ENCODE data around the gene OGDHL. TPM values are rescaled to one million over a fixed set of nuclear protein-coding genes. Genes with fewer than 3 reads are reported as not detected.

OGDHL gene
- total RNA-seq, 1 donor from 2014 or later = 1.9 TPM

DNA sequence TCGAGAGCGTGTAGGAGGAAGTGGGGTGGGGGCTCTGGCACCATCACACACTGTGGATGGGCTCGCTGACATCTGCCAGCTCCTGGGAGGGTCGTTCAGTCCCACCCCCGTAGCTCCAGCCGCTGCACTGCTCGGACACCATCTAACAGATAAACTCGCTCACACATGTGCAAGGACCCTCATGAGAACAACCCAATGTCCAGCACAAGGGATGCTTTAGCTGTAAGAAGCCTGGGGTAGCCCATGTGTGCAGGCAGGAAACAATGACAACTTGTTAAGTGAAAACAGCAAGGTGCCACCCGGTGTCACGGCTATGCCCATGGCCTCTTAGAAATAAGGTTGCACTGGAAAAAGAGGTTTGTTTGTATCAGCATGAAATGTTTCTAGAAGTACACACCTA lies 14.1 kb downstream of the OGDHL start:
- H3K79me2 ChIP-seq (ENCODE audit: insufficient read depth, low read length) = no peaks in the 10 kb centered on the region
- no peak for TF ChIP-seq EZH2 (IDR thresholded peaks at IDR 0.05; ENCODE audit: insufficient read depth, low read length)
- TF ChIP-seq, protein P1, sequence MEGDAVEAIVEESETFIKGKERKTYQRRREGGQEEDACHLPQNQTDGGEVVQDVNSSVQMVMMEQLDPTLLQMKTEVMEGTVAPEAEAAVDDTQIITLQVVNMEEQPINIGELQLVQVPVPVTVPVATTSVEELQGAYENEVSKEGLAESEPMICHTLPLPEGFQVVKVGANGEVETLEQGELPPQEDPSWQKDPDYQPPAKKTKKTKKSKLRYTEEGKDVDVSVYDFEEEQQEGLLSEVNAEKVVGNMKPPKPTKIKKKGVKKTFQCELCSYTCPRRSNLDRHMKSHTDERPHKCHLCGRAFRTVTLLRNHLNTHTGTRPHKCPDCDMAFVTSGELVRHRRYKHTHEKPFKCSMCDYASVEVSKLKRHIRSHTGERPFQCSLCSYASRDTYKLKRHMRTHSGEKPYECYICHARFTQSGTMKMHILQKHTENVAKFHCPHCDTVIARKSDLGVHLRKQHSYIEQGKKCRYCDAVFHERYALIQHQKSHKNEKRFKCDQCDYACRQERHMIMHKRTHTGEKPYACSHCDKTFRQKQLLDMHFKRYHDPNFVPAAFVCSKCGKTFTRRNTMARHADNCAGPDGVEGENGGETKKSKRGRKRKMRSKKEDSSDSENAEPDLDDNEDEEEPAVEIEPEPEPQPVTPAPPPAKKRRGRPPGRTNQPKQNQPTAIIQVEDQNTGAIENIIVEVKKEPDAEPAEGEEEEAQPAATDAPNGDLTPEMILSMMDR (IDR thresholded peaks at IDR 0.05; ENCODE audit: insufficient read depth, low read depth, low read length) = no peak
- H3K4me1 ChIP-seq (ENCODE audit: insufficient read depth, low read length) = no peaks in the 10 kb centered on the region
- no peak overlapping the region for H3K27ac Mint-ChIP-seq (ENCODE audit: unreplicated experiment)
- H3K27me3 ChIP-seq (ENCODE audit: insufficient read depth, low read length) = no peaks in the 10 kb centered on the region
- H3K27ac ChIP-seq (ENCODE audit: low read depth, low read length) = no peak overlapping the region
- no peaks in the 10 kb centered on the region for H3K9me3 ChIP-seq (ENCODE audit: insufficient read depth, low read depth, low read length)
- no peak overlapping the region for H3K4me3 Mint-ChIP-seq (ENCODE audit: unreplicated experiment)
- H2AFZ ChIP-seq (ENCODE audit: low read depth, low read length) = no peak overlapping the region
- H3K27me3 Mint-ChIP-seq (ENCODE audit: low read depth, unreplicated experiment) = peaks cover 19% of the 10 kb centered on the region
- DNase-seq (ENCODE audit: low read depth) = no peak
- peaks cover 2% of the 10 kb centered on the region for H3K36me3 Mint-ChIP-seq (ENCODE audit: low read depth, unreplicated experiment)
- no peaks in the 10 kb centered on the region for H3K36me3 ChIP-seq (ENCODE audit: insufficient read depth, low read length)
- peaks cover 2% of the 10 kb centered on the region for H3K9me3 Mint-ChIP-seq (ENCODE audit: unreplicated experiment)
- no peak for FAIRE-seq
- no peaks in the 10 kb centered on the region for H4K20me1 ChIP-seq (ENCODE audit: insufficient read depth, low read length)
- no peak overlapping the region for H3K9ac ChIP-seq (ENCODE audit: low read length)
- H3K4me1 Mint-ChIP-seq (ENCODE audit: low read depth, unreplicated experiment) = peaks cover 1% of the 10 kb centered on the region
- H3K4me2 ChIP-seq (ENCODE audit: low read length) = no peak overlapping the region
- no peak overlapping the region for H3K4me3 ChIP-seq (ENCODE audit: insufficient read depth, low read depth, low read length)

GRCh38 chr10:49747303-49747646 lies 14.8 kb downstream of the OGDHL start:
- TF ChIP-seq, protein P1 (IDR thresholded peaks at IDR 0.05; ENCODE audit: insufficient read depth, low read depth, low read length) = no peak
- TF ChIP-seq EZH2 (IDR thresholded peaks at IDR 0.05; ENCODE audit: insufficient read depth, low read length) = no peak
- peaks cover 2% of the 10 kb centered on the region for H3K9me3 Mint-ChIP-seq (ENCODE audit: unreplicated experiment)
- no peak overlapping the region for H3K4me3 ChIP-seq (ENCODE audit: insufficient read depth, low read depth, low read length)
- H3K4me2 ChIP-seq (ENCODE audit: low read length) = no peak overlapping the region
- peaks cover 2% of the 10 kb centered on the region for H3K36me3 Mint-ChIP-seq (ENCODE audit: low read depth, unreplicated experiment)
- H3K27ac ChIP-seq (ENCODE audit: low read depth, low read length) = no peak overlapping the region
- no peak for FAIRE-seq
- no peaks in the 10 kb centered on the region for H3K9me3 ChIP-seq (ENCODE audit: insufficient read depth, low read depth, low read length)
- no peak for DNase-seq (ENCODE audit: low read depth)
- peaks cover 1% of the 10 kb centered on the region for H3K4me1 Mint-ChIP-seq (ENCODE audit: low read depth, unreplicated experiment)
- H3K36me3 ChIP-seq (ENCODE audit: insufficient read depth, low read length) = no peaks in the 10 kb centered on the region
- H4K20me1 ChIP-seq (ENCODE audit: insufficient read depth, low read length) = no peaks in the 10 kb centered on the region
- H3K27me3 ChIP-seq (ENCODE audit: insufficient read depth, low read length) = no peaks in the 10 kb centered on the region
- H2AFZ ChIP-seq (ENCODE audit: low read depth, low read length) = no peak overlapping the region
- H3K9ac ChIP-seq (ENCODE audit: low read length) = no peak overlapping the region
- peaks cover 15% of the 10 kb centered on the region for H3K27me3 Mint-ChIP-seq (ENCODE audit: low read depth, unreplicated experiment)
- H3K27ac Mint-ChIP-seq (ENCODE audit: unreplicated experiment) = no peak overlapping the region
- H3K4me1 ChIP-seq (ENCODE audit: insufficient read depth, low read length) = no peaks in the 10 kb centered on the region
- H3K79me2 ChIP-seq (ENCODE audit: insufficient read depth, low read length) = no peaks in the 10 kb centered on the region
- H3K4me3 Mint-ChIP-seq (ENCODE audit: unreplicated experiment) = no peak overlapping the region

- no peaks in the 10 kb centered on the region for H3K36me3 ChIP-seq (ENCODE audit: insufficient read depth, low read length)
- H3K9ac ChIP-seq (ENCODE audit: low read length) = no peak overlapping the region
- peaks cover 2% of the 10 kb centered on the region for H3K9me3 Mint-ChIP-seq (ENCODE audit: unreplicated experiment)
- no peak overlapping the region for H3K4me2 ChIP-seq (ENCODE audit: low read length)
- H3K27ac Mint-ChIP-seq (ENCODE audit: unreplicated experiment) = no peak overlapping the region
- H3K4me1 ChIP-seq (ENCODE audit: insufficient read depth, low read length) = no peaks in the 10 kb centered on the region
- H3K27me3 ChIP-seq (ENCODE audit: insufficient read depth, low read length) = no peaks in the 10 kb centered on the region
- no peak overlapping the region for H2AFZ ChIP-seq (ENCODE audit: low read depth, low read length)
- no peak overlapping the region for H3K27ac ChIP-seq (ENCODE audit: low read depth, low read length)
- peaks cover 15% of the 10 kb centered on the region for H3K27me3 Mint-ChIP-seq (ENCODE audit: low read depth, unreplicated experiment)
- H3K79me2 ChIP-seq (ENCODE audit: insufficient read depth, low read length) = no peaks in the 10 kb centered on the region
- H4K20me1 ChIP-seq (ENCODE audit: insufficient read depth, low read length) = no peaks in the 10 kb centered on the region
- FAIRE-seq (no peak), DNase-seq (ENCODE audit: low read depth) (no peak)
- H3K4me1 Mint-ChIP-seq (ENCODE audit: low read depth, unreplicated experiment) = peaks cover 1% of the 10 kb centered on the region
- peaks cover 2% of the 10 kb centered on the region for H3K36me3 Mint-ChIP-seq (ENCODE audit: low read depth, unreplicated experiment)
- no peak overlapping the region for H3K4me3 ChIP-seq (ENCODE audit: insufficient read depth, low read depth, low read length)
- TF ChIP-seq, protein P1 (IDR thresholded peaks at IDR 0.05; ENCODE audit: insufficient read depth, low read depth, low read length) = no peak
- no peak for TF ChIP-seq EZH2 (IDR thresholded peaks at IDR 0.05; ENCODE audit: insufficient read depth, low read length)
- H3K4me3 Mint-ChIP-seq (ENCODE audit: unreplicated experiment) = no peak overlapping the region
- H3K9me3 ChIP-seq (ENCODE audit: insufficient read depth, low read depth, low read length) = peaks cover 4% of the 10 kb centered on the region
Observed at GRCh38 chr10:49746626-49747302, 15.4 kb downstream of the OGDHL start.

Data from astrocyte (in vitro differentiated cells and primary cell).